GM18873 (cell line): ENCODE results near the gene SIGLEC10.
"Not testable (repeated sequence)": the region's sequence is repeated elsewhere in the genome, so short reads cannot be mapped to it uniquely, and the experiment has no call there.

ENCODE experiments used
- ATAC-seq: cut with Tn5 transposase; IDR thresholded peaks from one replicate; pipeline ENCODE4 v1.9.1; 2021; ENCODE audit warnings: mild to moderate bottlenecking, moderate library complexity, moderate number of reproducible peaks; ENCODE audit not compliant: unreplicated experiment, low FRiP score

Gene SIGLEC10

GRCh38 chr19:51398096-51398704 lies 19.2 kb downstream of the SIGLEC10 start:
- ATAC-seq, result no peak

DNA sequence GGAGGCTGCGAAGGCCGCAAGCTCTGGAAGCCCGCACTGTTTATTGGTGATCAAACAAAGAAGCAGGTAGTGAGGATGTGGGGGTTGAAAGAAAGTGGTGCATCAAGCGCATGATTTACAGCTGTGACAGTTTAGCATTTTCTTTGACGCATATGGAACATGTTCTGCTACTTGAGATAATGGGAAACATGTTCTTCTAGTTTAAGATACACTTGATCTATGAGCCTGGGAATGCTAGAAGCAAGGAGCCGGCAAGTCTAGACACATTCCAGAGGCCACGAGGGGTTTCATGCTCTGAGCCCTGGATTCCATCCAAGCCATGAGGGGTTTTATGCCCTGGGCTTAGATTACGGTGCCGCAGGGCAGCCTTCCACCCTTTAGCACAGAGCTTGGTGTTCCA lies 20.0 kb downstream of the SIGLEC10 start:
- ATAC-seq, result not testable (repeated sequence)

DNA sequence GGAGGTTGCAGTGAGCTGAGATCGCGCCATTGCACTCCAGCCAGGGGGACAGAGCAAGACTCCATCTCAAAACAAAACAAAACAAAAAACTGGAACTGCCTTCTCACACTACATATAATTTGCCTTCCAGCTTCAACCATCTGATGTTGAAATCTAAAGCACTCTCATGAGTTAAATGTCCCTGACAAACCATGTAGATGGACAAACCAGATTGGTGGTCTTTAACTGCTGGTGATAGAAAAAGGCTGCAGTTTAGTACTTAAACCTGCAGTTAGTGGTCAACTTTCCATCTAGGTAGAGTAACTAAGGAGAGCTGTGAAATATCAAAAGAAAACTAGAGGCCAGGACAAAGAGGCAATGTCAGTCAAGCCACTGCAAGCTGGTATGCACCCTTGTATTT lies 21.3 kb downstream of the SIGLEC10 start:
- no peak for ATAC-seq

- ATAC-seq, result peak; percentile 85
Observed at GRCh38 chr19:51394050-51394836, 23.2 kb downstream of the SIGLEC10 start.

- no peak for ATAC-seq
Observed at GRCh38 chr19:51392701-51393100, 24.7 kb downstream of the SIGLEC10 start.

GRCh38 chr19:51391073-51391611 lies 26.3 kb downstream of the SIGLEC10 start:
- ATAC-seq, result no peak

DNA sequence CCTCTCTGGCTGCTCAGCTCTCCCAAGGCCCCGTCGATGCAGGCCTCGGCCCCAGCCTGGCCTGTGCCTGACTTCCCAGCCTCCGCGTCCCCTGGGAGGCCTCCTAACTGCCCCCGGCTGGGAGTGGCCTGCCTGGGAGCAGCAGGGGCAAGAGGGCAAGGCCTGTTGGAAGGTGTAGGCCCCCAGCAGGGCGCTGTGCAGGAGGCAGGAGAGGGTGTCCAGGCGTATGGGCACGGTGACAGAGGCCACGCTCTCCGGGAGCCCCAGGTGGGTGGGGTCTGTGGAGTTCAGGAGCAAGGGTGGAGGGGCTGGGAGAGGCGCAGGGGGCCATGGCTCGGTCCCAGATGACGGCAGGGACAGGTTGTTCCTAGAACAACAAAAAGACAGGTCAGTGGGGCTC lies 28.3 kb downstream of the SIGLEC10 start:
- no peak for ATAC-seq

GRCh38 chr19:51387924-51388389 lies 29.5 kb downstream of the SIGLEC10 start, which contains the start of gene LIM2:
LIM2 (minus strand) TSS chr19:51387974; CDS start chr19:51387443, 531 bp downstream.
- no peak for ATAC-seq

- no peak for ATAC-seq
Observed at GRCh38 chr19:51386882-51387520, 30.4 kb downstream of the SIGLEC10 start.

DNA sequence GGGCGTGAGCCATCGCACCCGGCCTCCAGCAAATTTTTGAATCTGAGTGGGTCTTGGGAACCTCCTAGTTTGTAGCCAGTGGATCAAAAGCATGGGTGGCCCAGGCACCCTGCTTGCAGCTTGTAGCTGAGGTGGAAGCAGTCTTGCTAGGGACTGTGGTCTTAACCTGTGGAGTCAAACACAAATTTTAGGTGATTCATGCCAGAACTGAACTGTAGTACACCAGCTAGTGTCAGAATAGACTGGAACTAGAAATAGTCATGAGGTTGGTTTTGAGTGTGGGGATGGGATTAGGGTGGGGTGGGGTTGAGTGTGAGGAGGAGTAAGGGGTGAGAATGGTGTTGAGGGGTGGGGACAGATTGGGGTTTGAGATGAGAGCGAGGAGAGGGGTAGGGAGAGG lies 35.4 kb downstream of the SIGLEC10 start:
- ATAC-seq, result no peak

DNA sequence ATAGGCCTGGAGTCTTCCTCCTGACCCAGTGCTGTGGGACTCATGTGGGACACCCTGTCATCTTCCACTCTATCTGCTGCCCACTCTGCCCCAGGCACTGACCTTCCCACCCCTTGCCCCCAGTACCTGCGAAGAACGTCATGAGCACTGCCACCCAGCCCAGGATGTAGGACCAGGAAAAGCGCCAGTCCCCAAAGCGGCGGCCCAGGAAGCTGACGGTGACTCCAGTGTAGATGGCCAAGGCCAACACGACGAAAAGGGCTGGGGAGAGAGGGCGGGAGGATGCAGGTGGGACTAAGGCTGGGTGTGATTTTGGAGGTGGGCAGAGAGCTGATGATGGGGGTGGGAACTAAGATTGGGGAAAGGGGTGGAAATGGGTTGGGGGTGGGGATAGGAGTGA lies 37.1 kb downstream of the SIGLEC10 start:
- no peak for ATAC-seq

DNA sequence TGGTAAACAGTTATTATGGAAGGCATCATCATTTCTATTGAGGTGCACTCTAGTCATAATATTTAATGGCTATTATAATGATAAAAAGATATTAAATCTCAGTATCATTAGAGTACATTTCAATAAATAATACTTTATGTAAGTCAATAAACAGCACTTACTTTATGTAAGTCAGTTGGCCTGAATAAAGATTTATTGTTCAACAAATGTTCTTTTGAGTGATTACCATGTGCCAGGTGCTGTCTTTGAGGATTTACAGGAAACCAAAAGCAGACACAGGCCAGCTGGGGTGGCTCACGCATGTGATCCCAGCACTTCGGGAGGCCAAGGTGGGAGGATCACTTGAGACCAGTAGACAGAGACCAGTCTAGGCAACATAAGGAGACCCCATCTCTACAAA lies 40.0 kb downstream of the SIGLEC10 start:
- ATAC-seq, result no peak

DNA sequence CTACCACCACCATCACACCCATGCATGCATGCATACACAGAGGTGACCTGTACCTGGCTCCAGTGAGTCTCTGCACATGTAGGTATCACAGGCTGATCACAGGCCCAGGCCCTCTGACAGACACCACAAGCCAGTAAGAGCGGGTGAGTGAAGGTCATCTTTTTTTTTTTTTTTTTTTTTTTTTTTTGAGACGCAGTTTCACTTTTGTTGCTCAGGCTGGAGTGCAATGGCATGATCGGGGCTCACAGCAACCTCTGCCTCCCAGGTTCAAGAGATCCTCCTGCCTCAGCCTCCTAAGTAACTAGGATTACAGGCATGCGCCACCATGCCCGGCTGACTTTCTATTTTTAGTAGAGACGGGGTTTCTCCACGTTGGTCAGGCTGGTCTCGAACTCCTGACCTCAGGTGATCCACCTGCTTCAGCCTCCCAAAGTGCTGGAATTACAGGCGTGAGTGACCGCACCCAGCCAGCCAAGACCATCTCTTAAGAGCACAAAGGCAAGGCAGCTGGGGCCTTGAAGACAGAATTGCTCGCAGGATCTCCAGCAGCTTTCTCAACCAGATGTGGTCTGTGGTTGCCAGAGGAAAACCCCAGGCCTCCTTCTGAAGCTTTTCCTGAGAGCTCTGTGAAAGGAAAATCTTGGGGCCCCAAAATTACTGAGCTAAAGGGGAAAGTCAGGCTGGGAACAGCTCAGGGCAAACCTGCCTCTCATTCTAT lies 41.8 kb downstream of the SIGLEC10 start:
- no peak for ATAC-seq

- ATAC-seq, result no peak
Observed at GRCh38 chr19:51372649-51373504, 44.6 kb downstream of the SIGLEC10 start, which contains the start of gene NKG7. NKG7 (minus strand) TSS chr19:51372654; CDS start chr19:51372535, 119 bp downstream.

DNA sequence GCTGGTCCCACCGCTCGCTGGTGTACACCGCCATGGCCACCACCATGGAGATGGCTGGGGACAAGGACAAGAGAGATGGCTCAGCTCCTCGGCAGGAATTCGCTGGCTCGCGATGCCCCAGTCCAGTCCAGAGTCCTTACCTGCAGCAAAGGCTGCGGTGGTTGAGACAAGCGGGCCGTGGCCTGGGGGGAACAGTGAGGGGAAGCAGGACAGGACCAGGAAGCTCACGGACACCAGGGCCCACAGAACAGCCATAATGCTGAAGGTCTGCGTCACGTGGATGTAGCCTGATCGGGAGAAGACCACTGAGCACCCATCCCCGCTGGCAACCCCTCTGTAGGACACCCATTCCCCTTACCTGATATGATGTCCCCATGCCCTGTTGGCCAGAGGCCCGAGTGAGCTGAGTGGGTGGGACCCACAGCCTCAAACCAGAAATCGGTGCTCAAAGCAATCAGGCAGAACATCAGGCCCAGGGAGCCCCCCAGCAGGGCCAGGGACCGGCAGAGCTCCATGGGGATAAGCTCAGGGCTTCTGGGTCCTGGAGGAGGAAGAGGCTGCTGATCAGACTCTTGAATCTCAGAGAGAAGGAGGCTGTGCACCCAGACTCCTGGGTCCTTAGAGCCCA lies 45.3 kb downstream of the SIGLEC10 start:
- ATAC-seq, result no peak

- ATAC-seq, result no peak
Observed at GRCh38 chr19:51371186-51371690, 46.2 kb downstream of the SIGLEC10 start.

- no peak for ATAC-seq
Observed at GRCh38 chr19:51370230-51370629, 47.2 kb downstream of the SIGLEC10 start.

GRCh38 chr19:51368366-51369282 lies 48.8 kb downstream of the SIGLEC10 start, which contains the start of gene CLDND2:
CLDND2 (minus strand) TSS chr19:51369003; CDS start chr19:51368577, 426 bp downstream.
- ATAC-seq, result no peak
